Stomach smooth muscle (tissue), 2 donors: ENCODE measurements around the gene UBE2E2.

Experiments
- H3K27ac ChIP-seq: one replicate; pipeline ENCODE4 v1.7.0; 2013; ENCODE audit warnings: mild to moderate bottlenecking, low read length, inconsistent platforms
- H3K27me3 ChIP-seq, 2 donors: one replicate each; pipeline ENCODE4 v1.7.0; 2013; ENCODE audit warnings: low read length in 2 of 2; ENCODE audit not compliant: insufficient read depth in 2 of 2, control insufficient read depth in 1 of 2
- H3K36me3 ChIP-seq, 2 donors: one replicate each; pipeline ENCODE4 v1.7.0; 2013; ENCODE audit warnings: low read length in 2 of 2; ENCODE audit not compliant: control insufficient read depth in 2 of 2, insufficient read depth in 2 of 2
- H3K4me1 ChIP-seq: one replicate; pipeline ENCODE4 v1.7.0; 2013; ENCODE audit warnings: low read length; ENCODE audit not compliant: control insufficient read depth, insufficient read depth
- H3K4me3 ChIP-seq, 2 donors: one replicate each; pipeline ENCODE4 v1.7.0; 2013; ENCODE audit warnings: low read length in 2 of 2
- H3K9ac ChIP-seq, 2 donors: one replicate each; pipeline ENCODE4 v1.7.0; 2013; ENCODE audit warnings: low read length in 2 of 2, mild to moderate bottlenecking in 1 of 2
- H3K9me3 ChIP-seq, 2 donors: one replicate each; pipeline ENCODE4 v1.7.0; 2013; ENCODE audit warnings: low read length in 2 of 2; ENCODE audit not compliant: control insufficient read depth in 2 of 2
- donor health status: healthy.
- donor health status: Pancreatic carcinoma.

Gene UBE2E2

DNA sequence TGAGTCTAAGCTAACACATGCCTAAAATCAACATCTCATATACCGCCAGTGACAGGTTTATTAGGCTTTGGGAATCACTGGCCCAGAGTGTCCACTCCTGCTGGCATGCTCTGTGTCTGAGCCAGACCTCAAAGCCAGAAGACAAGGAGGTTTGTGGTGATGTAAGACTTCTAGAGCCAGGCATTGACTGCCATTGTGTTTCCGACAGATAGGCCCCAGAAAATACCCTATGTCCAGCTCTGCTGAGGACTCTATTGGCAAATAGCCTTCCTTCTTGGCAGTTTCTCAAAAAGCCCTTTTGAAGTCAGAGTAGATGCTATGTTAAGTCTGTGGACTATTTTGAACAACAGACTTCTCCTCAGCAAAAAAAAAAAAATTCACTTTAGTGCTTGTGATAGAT, 420.7 kb downstream of the UBE2E2 start:
- H3K9ac ChIP-seq, result no peak overlapping the region
- no peaks in the 10 kb centered on the region for H3K36me3 ChIP-seq
- H3K9me3 ChIP-seq, result peaks cover 4 to 10% of the 10 kb centered on the region in 2 donors
- no peak overlapping the region for H3K27ac ChIP-seq
- H3K4me3 ChIP-seq, result no peak overlapping the region
- no peaks in the 10 kb centered on the region for H3K27me3 ChIP-seq
- H3K4me1 ChIP-seq, result no peaks in the 10 kb centered on the region

DNA sequence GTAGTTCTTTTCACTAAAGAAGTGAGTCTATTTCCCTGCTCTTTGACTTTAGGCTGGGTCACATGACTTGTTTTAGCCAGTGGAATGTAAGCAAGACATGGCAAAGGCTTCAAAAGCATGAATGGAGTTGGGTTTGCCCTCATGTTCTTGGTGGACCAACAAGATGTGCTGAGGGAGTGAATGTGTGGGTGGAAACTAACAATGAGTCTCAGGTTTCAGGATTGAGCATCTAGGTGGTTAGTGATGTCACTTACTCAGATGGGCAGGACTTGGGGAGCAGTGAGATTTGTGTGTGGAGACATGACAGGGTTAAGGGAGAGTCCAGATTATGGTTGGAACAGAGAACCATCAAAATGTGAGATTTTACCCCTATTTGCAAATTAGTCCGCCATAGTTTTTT, 421.2 kb downstream of the UBE2E2 start:
- Histone ChIP-seq H3K4me3 (no peak overlapping the region), H3K9ac (no peak overlapping the region), H3K27ac (no peak overlapping the region), H3K4me1 (no peaks in the 10 kb centered on the region), H3K27me3 (no peaks in the 10 kb centered on the region), H3K36me3 (no peaks in the 10 kb centered on the region), H3K9me3 (peaks cover 4 to 10% of the 10 kb centered on the region in 2 donors)

DNA sequence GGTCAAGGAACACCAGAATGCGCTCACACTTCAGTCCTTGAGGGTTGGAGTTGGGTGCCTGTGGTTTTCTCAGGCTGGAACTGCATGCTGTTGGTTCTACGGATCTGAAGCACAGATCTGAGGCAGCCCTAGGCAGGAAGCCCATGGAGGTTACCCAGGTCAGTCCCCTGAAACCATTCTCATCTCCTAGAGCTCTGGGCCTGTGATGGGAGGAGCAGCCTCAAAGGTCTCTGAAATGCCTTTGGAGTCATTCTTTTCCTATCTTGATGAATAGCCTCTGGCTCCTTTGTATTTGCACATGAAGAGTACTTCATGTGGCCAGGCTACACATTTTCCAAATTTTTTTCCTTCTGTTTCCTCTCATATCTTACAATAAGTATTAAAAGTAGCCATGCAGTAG, 423.3 kb downstream of the UBE2E2 start:
- no peaks in the 10 kb centered on the region for H3K36me3 ChIP-seq
- no peak overlapping the region for H3K4me3 ChIP-seq

DNA sequence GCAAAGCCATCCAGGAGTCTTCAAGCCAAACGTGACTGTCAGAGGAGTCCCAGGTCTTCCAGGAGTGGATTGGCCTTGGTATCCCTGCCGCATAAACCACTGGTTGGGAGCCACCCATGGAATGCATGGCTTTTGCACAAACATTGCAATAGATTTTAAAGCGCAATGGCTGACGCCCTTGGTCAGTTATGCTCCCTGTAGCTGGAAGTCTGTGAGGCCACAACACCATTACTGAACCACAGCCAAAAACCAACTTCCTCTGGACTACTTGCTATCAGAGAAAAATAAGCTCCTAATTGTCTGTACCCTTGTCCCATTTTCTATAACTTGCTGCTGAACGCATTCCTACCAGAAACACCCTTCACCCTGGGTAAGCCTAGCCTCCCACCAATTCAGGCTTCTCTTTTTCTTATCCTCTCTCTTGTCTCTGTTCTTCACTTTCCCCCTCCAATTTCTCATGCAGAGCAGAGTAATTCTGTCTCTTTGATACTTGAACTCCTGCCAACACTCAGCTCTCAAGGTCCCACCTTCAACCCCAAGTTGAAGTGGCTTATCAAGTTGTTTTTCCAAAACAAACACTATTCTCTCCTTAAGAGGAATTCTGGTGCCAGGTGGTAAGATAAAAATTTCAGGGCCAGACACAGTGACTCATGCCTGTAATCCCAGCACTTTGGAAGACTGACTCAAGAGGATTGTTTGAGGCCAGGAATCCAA, 426.2 kb downstream of the UBE2E2 start:
- H3K9me3 ChIP-seq, result peaks cover 4% of the 10 kb centered on the region in 2 donors
- no peak overlapping the region for H3K4me3 ChIP-seq
- no peaks in the 10 kb centered on the region for H3K27me3 ChIP-seq
- H3K9ac ChIP-seq, result no peak overlapping the region
- H3K4me1 ChIP-seq, result no peaks in the 10 kb centered on the region
- H3K36me3 ChIP-seq, result no peaks in the 10 kb centered on the region
- H3K27ac ChIP-seq, result no peak overlapping the region

More for the DNA sequence above, 423.3 kb downstream of the UBE2E2 start:
- no peak overlapping the region for H3K9ac ChIP-seq
- H3K9me3 ChIP-seq, result peaks cover 4 to 10% of the 10 kb centered on the region in 2 donors
- H3K27me3 ChIP-seq, result no peaks in the 10 kb centered on the region
- no peaks in the 10 kb centered on the region for H3K4me1 ChIP-seq
- H3K27ac ChIP-seq, result no peak overlapping the region

DNA sequence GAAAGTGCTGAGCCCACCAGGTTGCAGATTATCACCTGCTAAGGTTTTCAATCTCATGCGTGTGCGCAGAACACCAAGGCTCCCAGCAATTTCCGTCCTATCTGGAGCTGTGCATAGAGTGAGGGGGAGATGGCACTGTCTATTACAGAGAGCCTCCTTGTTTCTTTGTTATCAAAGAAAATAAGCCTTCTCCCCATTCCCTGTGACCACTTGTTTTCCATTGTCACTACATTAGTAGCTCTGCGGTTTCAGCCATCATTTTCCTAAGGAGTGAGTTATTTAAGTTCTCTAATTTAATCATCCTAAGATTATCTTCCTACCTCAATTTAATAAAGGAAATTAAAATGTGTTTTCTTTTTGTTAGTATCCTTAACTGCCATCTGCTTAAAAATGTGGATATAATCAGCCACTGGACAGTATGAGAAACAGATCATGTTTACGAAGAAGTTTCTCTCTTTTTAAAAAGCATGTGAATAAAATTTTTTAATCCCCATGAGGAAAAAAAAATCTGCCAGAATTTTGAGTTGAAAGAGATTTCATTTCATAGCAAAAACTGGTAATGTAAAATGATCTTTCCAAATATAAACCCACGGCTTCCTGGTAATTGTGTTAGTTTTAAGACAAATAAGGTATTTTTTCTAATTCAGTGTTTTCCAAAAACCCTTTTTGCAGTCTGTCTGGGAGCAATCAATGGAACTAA, 430.3 kb downstream of the UBE2E2 start:
- H3K4me1 ChIP-seq, result no peaks in the 10 kb centered on the region
- H3K36me3 ChIP-seq, result no peaks in the 10 kb centered on the region
- H3K9ac ChIP-seq, result no peak overlapping the region
- no peak overlapping the region for H3K27ac ChIP-seq
- H3K9me3 ChIP-seq, result no peaks in the 10 kb centered on the region
- H3K27me3 ChIP-seq, result no peaks in the 10 kb centered on the region
- H3K4me3 ChIP-seq, result no peak overlapping the region

DNA sequence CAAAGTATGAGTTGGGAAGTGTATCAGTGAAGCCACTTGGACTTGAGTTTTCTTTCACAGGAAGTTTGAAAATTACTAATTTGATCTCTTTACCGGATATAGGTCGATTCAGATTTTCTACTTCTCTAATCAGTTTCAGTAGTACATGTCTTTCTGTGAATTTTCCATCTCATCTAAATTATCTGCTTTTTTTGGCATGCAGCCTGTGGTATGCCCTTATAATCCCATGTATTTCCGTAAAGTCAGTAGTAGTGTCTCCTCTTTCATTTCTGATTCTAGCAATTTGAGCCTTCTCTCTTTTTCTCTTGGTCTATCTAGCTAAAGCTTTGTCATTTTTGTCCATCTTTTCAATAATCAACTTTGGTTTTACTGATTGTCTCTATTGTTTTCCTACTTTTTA, 434.2 kb downstream of the UBE2E2 start:
- H3K27ac ChIP-seq, result no peak overlapping the region
- H3K4me3 ChIP-seq, result no peak overlapping the region
- no peaks in the 10 kb centered on the region for H3K9me3 ChIP-seq
- H3K9ac ChIP-seq, result no peak overlapping the region
- no peaks in the 10 kb centered on the region for H3K4me1 ChIP-seq
- no peaks in the 10 kb centered on the region for H3K36me3 ChIP-seq
- H3K27me3 ChIP-seq, result no peaks in the 10 kb centered on the region

DNA sequence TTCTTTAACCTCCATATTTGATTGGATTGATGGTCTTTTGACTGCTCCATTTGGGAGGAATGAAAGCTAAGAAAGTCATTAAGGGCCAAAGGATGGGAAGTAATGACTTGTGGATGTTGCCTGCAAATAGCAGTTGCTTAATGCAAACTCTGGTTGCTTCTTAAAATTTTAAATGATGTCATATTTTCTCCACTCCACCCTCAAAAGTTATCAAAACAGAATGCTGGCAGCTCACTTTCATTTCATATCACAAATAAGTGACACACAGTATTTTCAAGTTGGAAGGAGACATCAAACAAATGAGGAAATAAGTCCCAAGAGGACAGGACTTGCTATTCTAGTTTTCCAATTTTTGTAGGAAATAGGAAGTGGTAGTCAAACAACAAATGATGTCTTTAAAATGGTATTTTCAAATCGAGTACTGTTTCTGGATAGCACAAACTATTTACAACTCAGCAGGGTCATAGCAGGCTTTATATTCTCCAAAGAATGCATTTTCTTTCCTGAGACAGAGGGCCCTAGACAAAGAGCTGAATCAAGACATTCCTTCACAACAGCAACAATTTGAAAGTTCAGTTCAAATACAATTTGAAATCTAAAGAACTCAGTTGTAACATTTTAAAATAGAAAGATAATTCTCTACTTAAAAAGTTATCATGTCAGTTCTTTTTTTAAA, 437.5 kb downstream of the UBE2E2 start:
- H3K27ac ChIP-seq, result no peak overlapping the region
- no peaks in the 10 kb centered on the region for H3K4me1 ChIP-seq
- H3K9me3 ChIP-seq, result no peaks in the 10 kb centered on the region
- H3K9ac ChIP-seq, result no peak overlapping the region
- H3K27me3 ChIP-seq, result no peaks in the 10 kb centered on the region
- H3K4me3 ChIP-seq, result no peak overlapping the region
- no peaks in the 10 kb centered on the region for H3K36me3 ChIP-seq
